Measurements from ENCODE around the gene PLPPR5. TPM values are rescaled to one million over a fixed set of nuclear protein-coding genes. Genes with fewer than 3 reads are reported as not detected.

PLPPR5 gene, protein sequence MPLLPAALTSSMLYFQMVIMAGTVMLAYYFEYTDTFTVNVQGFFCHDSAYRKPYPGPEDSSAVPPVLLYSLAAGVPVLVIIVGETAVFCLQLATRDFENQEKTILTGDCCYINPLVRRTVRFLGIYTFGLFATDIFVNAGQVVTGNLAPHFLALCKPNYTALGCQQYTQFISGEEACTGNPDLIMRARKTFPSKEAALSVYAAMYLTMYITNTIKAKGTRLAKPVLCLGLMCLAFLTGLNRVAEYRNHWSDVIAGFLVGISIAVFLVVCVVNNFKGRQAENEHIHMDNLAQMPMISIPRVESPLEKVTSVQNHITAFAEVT
- under 0.01 TPM in 1 of 2 replicates, not detected in the other for total RNA-seq

DNA sequence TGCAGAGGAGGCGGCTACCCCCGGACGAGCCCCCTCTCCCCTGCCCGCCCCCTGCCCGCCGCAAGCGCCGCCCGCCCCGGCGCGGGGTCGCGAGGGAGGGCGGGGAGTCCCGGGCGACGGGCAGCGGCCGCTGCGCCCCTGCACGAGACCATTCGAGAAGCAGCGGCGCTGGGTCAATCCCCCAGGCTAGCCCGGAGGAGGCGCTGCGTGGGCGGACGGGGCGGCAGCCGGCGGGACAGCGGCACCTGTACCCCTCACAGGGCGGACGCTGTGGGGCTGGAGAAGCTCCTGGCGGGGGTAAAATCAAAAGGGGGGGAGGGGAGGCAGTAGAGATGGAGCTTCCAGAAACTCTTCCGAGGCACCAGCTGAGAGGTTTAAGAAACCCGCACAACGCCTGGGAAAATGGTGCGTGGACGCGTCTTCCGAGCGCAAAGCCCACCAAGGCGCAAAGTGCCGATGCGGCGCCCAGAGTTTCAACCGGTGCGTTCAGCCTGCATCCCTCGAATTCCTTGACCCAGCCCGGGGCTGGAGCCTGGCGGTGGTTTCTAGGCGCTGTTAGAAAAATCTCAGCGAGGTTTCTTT, at the start of gene PLPPR5:
Gene PLPPR5 (minus strand): TSS at position 1 of the 582 bp plus-strand sequence. CDS start 190 bp downstream, outside the sequence.

All from smooth muscle cell of bladder (primary cell).